HG03064 (cell line): Measurements from ENCODE around the gene SLC35E3.

Experiments
- ATAC-seq: cut with Tn5 transposase; IDR thresholded peaks from one replicate; pipeline ENCODE4 v1.9.1; 2021; ENCODE audit warnings: low read depth; ENCODE audit not compliant: unreplicated experiment

Gene SLC35E3

DNA sequence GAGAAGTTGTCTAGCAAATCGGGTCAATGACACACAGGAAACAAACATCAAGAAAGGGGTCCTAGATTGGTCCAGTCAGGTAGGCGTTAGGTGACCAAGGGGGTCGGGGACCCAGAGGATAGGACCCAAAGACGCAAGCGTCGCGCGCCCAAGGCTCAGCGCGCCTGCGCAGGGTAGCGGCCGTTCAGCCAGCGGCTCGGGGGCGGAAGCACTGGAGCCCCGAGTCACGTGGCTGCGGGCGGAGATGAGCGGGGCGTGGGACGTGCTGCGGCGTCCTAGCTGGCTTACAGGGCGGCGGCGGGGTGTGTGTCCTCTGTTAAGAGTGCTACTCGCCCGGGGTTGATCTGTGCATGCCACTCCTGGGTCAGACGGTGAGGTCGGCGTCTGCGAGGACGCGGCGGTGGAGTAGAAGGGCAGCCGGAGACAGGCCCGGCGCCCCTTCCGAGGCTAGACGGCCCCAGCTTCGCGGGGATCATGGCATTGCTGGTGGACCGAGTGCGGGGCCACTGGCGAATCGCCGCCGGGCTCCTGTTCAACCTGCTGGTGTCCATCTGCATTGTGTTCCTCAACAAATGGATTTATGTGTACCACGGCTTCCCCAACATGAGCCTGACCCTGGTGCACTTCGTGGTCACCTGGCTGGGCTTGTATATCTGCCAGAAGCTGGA is at the start of gene SLC35E3:
Gene SLC35E3, plus strand, starts transcription at position 273 of the 668 bp plus-strand sequence. Its CDS starts 202 bp downstream, at position 475.
- ATAC-seq, result peak; percentile 98

DNA sequence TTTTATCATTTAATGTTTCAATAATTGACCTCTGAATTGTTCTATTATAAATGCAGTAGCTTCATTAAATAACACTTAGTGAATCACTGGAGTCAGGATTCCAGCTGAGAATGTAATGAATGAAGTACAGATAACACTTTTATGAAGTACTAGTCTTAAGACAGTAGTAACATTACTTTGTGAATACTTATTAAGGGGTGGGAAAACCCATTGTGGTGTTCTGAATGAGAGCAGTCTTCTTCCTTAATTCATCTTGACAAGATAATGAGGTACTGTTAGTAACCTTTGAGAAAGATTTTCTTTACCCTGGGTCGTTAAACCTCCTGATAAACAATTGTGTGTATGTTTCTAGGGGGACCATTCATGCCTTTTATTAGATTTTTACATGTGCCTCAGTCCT is 46.5 kb upstream of the SLC35E3 start:
- no peak for ATAC-seq

DNA sequence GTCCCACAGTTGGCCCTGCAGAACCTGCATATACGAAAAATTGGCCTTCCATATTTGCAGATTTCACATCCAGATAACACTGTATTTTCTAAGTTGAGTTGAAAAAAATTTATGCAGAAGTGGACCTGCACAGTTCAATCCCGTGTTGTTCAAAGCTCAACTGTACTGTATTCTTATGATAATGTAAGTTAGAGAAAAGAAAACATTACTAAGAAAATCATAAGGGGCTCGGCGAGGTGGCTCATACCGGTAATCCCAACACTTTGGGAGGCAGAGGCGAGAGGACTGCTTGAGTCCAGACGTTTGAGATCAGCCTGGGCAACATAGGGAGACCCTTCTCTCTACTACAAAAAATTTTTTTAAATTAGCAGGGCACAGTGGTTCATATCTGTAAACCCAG is 18.2 kb upstream of the SLC35E3 start:
- no peak for ATAC-seq

DNA sequence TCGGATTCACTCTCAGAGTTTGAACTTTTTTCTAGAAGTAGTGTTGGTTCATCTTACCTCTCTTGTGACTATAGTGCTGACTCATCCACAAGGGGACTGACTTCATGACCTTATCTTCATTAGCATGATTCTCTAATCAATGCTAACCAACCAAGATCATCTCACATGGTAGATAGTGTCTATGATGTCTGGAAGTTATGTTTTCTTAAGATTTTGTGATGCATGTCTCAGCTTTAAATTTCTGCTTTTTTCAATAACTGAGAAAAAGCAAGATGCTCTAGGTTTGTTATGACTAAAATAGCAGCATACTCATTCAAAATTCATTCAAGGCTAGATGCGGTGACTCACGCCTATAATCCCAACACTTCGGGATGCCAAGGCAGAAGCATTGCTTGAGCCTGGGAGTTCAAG is 12.3 kb upstream of the SLC35E3 start:
- ATAC-seq, result no peak

DNA sequence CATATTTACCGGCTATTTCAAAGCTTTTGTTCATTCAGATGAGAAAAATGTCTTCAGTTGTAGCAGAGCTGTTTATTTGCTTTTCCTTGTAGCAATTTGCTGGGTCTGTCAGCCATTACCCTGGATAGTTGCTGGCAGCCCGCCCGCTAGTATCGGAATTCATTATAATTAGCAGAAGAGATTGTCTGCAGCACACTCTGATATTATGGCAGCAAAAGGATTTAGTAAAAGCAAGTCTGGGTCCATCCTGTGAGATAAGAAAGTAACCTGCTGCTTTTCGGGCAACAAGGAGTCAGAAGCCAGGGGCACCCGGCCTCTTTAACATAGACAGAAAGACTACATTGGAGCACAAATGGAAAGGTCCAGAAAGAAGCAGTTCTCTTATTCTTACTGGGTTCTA is 6.1 kb upstream of the SLC35E3 start:
- ATAC-seq, result no peak

DNA sequence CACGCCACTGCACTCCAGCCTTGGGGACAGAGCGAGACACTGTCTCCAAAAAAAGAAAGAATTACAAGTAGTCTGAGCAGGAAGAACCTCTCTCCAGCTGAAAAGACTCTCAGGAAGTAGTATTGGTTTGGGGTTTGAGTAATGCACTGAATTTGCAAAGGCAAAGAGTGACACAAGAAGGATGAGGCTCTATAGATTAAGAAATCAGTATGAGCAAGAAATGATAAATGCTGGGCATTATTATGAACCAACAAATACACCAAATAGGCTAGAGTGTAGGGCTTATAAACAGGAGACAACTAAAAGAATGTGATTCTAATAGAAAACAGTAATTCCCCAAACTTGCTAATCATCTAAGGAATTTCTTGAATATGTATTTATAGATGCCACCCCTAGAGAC is 2.6 kb upstream of the SLC35E3 start:
- ATAC-seq, result no peak

DNA sequence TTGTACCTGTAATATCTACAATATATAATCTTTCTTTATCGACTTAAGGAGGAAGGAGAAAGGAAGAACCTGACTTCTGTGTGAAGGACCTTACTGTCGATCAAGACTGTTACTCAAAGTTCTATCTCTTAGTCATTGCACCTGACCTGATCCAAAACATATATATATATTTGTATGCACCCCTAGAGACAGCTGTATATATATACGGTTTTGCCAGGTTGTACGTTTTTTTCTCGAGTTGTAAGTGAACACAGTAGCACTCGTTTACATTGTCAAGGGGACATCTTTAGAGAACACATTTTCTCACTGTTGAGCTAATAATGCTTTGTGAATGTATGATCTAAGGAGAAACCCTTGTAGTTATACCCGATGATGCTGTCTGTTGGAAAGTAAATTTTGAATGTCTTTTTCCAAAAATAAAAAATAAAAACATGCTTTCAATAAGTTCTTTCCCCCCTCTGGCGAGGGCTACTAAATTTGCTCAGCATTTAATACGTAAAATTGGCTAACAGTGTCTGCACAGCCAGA is 536 bp upstream of the SLC35E3 start:
- no peak for ATAC-seq

DNA sequence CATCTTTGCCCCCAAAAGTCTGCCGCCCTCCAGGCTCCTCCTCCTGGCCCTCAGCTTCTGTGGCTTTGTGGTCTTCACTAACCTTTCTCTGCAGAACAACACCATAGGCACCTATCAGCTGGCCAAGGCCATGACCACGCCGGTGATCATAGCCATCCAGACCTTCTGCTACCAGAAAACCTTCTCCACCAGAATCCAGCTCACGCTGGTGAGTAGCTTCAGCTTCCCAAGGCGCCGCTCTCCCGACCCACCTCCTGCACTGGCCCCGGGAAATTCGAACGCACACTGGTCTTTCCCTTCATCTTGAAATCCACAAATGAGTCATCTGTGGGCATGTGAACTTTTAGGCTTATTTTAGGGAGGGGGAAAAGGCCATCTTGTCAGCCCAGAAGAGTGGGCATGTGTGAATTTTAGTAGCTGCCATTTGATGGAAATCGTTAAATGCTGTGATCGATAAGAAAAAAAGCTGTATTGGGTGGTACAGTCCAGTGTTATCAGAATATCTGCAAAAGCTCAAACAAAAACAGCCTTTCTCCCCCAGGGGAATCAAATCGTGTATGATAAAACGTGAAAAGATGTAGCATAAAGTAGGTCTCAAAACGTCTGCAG is 700 bp downstream of the SLC35E3 start:
- peak; percentile 40 for ATAC-seq

DNA sequence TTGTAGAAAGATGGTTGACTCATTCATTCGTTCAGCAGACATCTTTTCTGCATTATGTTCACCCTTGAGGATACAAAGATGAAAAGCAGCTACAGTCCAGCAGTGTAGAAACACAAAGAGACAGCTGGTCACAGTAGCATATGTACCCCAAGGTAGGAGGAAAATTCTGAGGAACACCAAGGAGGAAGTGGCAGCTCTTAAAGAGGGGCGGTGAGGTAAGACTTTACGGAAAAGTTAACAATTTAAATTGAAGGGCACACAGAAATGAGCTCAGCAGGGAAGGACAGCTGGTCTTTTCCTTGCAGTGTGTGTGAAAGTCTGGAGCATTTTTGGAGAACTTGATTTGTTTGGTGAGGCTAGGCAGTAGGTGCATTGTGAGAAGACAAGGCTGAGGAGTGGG is 3.5 kb downstream of the SLC35E3 start:
- no peak for ATAC-seq

DNA sequence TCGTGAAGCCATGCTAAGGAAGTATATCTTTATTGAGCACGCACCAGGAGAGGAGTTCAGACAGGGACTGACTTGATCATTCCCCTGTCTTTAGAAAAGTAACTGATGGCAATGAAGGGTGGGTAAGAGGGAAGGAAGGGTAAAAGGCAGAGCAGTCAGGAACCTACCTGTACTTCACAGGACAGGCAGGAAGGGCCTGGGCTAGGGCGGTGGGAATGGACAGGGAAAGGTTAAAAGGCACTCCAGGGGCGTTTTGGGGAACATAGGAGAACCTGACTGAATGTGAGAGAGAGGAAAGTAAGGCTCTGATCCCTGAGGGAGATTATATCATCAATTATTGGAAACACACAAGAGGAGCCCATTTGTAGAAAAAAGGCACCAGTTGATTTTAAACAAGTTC is 3.9 kb downstream of the SLC35E3 start:
- ATAC-seq, result no peak

DNA sequence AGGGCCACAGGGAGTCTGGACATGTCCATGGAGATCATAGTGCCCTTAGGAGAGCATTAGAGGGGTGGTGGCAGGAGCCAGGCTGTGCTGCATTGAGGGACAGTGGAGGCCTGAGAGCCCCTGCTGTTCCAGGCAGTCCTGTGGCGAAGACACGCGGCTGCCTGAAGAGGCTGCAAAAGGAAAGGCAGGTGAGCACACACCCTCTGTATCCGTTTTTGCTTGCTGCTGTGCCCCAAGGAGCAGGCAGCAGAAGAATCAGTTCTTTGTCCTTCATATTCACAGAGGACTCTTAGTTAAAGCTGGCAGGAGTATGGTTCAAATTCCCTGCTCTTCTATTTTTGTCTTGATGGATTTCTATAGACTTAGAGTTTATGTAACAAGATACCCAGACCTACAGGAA is 4.5 kb downstream of the SLC35E3 start:
- ATAC-seq, result no peak

DNA sequence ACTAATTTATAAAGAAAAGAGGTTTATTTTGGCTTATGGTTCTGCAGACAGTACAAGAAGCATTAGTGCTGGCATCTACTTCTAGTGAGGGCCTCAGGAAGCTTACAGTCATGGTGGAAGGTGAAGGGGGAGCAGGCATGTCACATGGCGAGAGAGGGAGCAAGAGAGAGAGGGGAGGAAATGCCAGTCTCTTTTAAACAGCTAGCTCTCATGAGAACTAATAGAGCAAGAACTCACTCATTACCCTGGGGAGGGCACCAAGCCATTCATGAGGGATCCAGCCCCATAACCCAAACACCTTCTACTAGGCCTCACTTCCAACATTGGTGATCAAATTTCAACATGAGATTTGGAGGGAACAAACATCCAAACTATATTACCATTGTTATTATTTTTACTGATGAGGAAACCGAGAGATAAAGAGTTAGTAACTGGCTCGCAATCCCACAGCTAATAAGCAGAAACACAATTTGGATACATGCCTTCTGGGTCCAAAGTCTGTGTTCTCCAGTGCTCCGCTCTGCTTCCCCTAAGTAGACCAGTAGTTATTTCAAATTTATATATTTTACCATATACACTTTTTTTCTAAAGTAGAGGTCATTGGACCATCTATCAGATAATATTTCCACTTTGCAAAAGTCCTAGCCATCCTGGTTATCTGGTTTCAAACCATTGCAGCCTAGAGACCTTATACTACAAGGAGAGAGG is 9.7 kb downstream of the SLC35E3 start:
- ATAC-seq, result no peak

DNA sequence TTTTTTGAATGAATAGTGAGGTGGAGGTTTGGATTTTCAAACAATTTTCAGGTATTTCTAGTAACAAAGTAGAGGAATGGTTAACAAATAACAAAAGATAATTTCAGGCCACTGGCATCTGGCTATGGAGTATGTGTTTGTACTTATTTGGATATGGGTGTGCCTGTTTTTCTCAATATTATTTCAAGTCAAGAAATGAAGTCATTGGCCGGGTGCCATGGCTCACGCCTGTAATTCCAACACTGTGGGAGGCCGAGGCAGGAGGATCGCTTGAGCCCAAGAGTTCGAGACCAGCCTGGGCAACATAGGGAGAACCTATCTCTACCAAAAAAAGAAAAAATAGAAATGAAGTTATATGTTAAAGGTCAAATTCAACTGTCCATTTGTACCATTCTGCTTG is 13.9 kb downstream of the SLC35E3 start:
- no peak for ATAC-seq

DNA sequence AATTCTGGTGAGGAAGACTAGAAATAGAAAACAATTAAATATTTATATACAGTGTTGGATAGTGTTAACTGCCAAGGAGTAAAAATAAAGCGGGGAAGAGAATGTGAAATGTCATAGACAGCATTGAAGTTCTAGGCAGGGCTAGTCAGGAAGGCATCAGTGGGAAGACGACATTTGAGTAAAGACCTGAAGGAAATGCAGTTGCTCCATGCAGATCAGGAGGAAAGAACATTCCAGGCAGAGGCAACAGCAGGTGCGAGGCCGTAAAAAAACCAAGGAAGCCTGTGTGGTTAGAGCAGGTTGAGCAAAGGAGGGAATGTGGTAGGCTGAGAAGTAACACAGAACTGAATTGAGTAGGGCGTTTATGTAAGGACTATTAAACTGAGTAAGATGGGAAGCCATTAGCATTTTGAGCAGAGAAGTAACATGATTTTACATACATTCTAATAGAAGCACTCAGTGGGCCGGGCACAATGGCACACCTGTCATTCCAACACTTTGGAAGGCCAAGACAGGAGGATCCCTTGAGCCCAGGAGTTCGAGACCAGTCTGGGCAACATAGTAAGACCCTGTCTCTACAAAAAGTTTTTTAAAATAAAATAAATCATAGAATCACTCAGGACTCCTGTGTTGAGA is 14.9 kb downstream of the SLC35E3 start:
- ATAC-seq, result no peak

DNA sequence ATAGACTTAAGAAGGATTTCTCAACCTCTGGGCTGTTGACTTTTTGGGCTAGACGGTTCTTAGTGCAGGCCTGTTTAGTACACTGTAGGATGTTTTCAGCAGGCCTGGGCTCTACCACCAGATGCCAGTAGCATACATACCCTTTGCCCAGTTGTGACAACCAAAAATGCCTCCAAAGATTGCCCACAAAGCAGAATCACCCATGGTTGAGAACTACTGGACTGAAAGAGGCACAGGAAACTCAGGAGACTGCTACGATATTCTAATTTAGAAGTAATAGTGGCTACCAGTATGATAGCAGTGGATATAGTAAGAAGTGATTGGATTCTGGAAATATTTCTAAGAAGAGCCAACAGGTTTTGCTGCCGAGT is 15.5 kb downstream of the SLC35E3 start:
- no peak for ATAC-seq

DNA sequence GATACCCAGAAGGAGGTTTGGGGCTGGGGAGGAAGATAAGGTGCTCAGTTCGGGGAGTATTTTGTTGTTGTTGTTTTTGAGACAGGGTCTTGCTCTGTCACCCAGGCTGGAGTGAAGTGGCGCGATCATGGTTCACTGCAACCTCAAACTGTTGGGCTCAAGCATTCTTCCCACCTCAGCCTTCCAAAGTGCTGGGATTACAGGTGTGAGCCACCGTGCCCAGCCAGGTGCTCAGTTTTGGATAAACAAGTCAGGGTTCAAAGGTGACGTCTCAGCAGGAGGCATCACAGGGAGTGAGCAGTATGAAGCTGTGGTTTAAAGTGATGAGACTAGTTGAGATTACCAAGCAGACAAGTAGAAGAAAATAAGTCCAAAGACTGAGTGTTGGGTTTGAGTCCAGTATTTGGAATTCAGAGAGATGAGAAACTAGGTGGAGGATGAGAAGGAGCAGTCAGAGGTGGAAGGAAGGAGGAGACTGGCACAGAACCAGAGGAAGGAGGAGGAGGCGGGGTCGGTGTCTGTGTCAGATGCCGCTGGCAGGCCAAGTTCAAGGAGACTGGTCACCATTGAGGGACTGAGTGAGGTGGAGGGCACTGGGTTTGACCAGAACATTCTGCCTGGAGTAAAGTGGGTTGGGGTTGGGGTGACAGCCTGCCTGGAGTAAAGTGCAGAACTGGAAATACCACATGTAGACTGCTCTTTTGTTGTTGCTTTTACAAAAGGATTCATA is 16.1 kb downstream of the SLC35E3 start:
- ATAC-seq, result no peak

DNA sequence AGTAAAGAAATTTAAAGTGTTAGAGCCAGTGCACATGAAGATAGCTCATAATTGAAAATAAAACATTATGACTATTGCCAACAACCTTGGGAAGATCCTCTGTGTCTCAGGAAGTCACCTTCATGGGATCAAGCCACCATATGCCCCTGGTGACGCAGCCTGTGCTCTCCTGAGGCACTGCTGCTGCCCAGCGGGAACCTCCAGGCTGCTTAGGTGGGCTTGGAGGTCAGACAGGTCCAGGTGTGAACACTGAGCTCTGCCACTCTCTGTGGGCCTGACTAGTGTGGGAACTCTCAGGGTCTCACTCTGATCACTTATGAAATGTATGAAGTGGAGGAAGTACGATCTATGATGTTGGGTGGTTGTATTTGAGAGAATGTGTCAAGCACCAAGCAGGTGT is 16.7 kb downstream of the SLC35E3 start:
- ATAC-seq, result no peak

DNA sequence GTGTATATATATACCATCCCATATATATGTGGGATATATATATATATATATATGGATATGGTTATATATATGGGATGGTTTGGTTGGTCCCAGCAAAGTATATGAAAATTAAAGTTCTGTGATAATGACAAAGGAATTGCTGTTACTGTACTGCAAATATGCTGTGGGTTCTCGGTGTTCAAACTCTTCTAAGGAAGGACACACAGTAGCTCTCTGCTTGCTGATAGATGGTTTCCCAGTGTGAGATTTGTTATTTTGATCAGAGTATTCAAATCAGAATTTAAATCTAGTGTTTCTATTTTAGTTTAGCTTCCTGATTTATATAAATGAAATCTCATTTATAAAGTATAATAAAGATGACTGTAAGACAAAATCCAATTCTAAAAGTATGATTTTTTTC is 19.7 kb downstream of the SLC35E3 start:
- ATAC-seq, result no peak

DNA sequence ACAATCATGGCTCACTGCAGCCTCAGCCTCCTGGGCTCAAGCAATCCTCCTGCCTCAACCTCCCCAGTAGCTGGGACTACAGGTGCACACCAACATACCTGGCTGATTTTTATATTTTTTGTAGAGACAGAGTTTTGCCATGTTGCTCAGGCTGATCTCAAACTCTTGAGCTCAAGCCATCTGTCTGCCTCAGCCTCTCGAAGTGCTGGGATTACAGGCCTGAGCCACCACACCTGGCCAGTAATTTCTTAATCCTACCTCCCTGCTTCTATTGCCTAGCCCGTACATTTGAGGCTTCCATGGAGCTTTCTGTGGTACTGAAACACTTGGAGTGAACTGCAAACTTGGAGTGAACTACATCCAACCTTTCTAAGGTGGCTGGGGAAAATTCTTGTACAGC is 20.7 kb downstream of the SLC35E3 start:
- no peak for ATAC-seq

DNA sequence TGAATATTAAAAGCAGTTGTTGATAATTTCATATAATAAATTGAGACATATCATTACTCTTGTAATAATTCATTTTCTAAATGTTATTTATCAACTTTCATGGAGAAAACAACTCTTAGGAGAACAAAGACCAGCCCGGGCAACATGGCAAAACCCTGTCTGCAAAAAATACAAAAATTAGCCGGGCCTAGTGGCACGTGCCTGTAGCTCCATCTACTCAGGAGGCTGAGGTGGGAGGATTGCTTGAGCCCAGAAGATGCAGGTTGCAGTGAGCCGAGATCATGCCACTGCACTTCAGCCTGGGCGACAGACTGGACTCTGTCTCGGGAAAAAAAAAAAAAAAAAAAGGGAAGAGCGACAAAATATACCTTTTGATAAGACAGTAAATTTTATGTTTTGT is 21.2 kb downstream of the SLC35E3 start:
- no peak for ATAC-seq
